Renal pelvis (tissue), 4 donors: ENCODE measurements around the gene ZMYND8. TPM values are rescaled to one million over a fixed set of nuclear protein-coding genes. Genes with fewer than 3 reads are reported as not detected.

Source experiments
- DNase-seq: peaks from one replicate; pipeline ENCODE4 v3.0.0-alpha.2; 2013
- polyA plus RNA-seq, 3 donors: library from polyadenylated mRNA; unstranded; fragments of 120-200 nt; gene quantifications; one replicate each; pipeline ENCODE4 v1.2.1, GENCODE V29; 2013; ENCODE audit not compliant: insufficient read length in 3 of 3

ZMYND8 gene
- polyA plus RNA-seq, 3 donors: 41.1 to 49.4 (median 42.8) TPM

GRCh38 chr20:47231382-47232039 is 125.0 kb downstream of the ZMYND8 start:
- DNase-seq: no peak

DNA sequence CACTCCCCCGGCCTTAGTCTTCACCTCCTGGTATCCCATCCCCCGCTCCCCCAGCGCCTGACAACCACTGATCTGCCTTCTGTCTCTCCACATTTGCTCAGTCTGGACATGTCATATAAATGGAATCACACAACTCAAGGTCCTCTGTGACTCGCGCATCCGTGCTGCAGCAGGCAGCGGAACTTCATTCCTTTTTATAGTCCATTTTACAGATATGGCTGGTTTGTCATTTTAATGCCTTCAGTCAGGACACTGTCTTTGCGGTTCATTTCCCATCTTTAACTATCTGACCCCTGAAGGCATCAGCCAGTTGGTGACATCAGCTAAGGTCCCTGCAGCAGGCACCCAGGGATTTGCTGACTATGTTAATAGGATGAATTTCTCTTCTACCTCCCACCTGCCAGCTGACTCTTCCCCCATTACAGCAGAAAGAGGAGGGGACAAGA is 125.7 kb downstream of the ZMYND8 start:
- no peak for DNase-seq

DNA sequence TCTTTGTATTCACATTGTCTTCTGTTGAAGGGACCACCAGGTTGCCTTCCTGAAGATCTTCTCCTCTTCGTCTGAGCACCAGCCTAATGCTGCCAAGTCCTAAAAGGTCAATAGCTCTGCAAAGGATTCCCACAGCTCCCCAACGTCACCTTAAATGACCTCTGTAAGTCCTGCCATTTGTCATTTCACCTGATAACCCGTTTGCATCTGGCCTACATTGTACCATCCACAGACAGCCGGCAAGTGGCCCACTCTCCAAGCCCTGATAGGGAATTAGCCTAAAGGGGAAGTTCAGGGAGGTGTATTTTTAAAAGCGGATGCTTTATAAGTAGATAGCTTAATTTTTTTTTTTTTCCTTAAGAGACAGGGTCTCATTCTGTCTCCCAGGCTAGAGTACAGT is 127.8 kb downstream of the ZMYND8 start:
- no peak for DNase-seq

GRCh38 chr20:47227576-47227975 is 128.9 kb downstream of the ZMYND8 start:
- no peak for DNase-seq

DNA sequence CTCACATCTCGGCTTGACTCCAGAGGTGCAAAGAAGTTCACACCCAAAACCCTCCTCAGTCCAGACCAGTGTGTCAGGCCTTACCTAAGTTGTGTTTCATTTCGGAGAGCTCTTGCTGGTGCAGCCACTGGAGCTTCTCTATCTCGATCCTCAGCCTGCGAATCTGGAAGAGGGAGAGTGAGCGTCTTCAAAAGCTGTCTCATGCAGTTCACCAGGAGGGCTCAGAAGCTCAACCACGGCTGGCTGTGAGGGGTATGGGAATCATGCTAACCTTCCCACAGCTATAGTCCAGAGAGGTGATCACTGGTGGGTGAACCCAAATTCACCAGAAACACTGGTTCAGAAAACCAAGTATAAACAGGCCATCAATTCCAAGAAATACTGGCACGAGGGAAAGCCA is 129.4 kb downstream of the ZMYND8 start:
- no peak for DNase-seq

DNA sequence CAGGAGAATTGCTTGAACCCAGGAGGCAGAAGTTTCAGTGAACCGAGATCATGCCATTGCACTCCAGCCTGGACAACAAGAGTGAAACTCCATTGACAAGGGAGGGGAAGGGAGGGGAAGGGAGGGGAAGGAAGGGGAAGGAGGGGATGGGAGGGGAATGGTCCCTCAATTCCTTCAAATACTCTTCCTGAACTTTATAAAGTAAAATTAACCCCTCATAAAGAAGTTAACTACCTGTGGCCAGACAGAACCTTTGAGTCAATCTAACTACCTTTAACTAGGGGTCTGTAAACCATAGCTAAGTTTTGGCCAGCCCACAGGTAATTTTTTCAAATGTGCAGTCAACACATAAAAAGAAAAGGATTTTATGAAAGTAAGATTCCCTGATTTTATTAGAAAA is 131.0 kb downstream of the ZMYND8 start:
- no peak for DNase-seq

DNA sequence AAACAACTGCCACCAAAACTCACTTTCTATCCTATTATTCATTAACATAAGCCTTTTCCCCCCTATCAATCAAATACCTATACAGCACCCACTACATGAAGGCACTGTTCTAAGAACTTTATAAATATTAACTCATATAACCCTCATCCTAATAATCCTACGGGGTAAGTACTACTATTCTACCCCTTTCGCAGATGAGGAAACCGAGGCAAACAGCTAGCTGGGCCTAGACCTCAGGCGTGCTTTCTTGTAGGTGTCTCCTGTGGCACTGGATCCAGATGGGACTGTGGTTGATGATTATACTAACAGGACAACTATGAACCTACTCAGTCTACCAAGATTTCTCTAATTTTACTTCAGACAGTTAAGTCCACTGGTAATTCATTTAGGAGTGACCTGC is 131.6 kb downstream of the ZMYND8 start:
- DNase-seq: no peak

- no peak for DNase-seq
Measured at GRCh38 chr20:47224300-47224791, 132.2 kb downstream of the ZMYND8 start.

DNA sequence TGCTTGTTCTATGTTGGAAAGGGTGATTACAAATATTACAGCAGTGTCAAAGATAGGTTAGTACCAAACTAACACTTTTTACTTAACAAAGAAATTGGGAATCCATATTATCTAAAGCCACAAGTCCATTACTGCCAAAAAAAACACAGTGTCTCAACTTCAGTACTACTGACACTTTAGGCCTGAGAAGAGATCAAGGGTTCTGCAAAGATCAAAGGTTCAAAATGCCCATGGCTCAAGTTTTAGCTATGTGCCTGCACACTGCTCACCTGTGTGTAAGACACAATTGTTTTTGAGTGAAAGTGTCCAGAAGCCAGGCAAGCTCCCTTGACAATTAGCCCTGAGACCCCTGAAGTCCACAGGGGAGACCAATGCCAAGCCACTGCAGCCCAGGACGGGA is 132.6 kb downstream of the ZMYND8 start:
- DNase-seq: no peak

DNA sequence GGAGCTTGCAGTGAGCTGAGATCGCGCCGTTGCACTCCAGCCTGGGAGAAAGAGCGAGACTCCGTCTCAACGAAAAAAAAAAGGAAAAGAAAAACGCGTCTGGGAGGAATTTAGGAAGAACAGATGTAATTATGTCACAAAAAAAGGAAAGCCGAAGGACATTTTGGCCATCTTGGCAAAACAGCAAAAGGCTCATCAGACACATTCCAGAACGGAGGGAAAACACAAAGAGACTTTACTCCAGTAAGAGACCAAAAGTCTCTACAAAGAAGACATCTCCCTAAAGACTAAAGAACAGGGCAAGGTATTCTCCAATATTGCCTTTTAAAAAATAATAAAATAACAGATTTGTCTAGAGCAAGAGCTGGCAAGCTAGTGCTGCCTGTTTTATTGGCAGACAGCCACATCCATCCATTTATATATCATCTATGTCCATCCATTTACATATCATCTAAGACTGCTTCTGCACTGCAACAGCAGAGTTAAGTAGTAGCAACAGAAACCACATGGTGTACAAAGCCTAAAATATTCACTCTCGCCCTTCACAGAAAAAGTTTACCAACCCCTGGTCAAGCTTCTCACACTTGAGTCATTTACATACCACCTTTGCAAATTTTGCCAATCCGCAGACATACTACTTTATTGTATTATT is 133.9 kb downstream of the ZMYND8 start:
- no peak for DNase-seq

DNA sequence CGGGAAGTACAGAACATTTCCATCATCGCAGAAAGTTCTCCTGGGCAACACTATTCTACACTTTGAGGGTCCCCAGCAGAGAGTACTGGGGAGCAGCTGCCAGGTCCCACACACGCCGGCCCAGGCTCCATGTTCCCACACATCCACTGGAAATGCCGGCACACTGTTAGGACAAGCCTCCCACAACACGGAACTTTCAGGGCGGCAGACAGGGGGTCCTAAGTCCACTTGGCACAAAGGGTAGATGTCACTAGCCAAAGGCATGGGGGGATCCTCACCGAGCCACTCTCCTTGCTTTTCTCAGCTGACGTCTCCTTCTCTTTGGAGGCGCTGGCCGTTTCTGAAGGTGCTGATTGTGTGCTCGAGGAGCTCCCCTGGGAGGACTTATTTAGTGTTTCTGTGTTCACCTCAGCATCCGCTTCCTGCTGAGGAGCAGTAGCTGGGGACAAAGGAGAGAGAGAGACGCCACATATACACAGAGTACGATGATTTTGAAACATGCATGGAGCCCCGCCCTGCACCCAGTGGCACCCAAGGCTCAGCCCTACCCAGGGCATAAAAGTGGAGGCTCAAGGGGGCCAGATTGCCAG is 135.4 kb downstream of the ZMYND8 start:
- DNase-seq: no peak

DNA sequence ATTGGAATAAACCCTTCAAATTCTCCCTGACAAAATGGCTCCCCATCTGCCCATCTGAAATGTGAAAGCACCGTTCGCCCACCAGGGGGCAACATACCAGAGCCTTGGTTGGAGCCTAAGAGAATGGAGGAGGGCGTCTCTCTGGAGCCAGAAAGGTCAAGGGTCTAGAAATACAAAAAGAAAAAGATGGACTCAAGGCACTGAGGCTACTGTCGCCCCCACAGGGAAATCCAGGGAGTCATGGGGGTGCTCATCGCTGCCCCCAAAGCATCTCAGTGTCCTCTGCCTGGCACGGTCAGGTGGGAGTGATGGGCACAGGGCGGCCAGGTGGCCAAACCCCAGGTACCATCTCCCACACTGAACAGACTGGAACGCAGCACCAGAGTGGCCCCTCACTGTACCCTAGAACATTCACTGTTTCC is 136.3 kb downstream of the ZMYND8 start:
- DNase-seq: no peak

DNA sequence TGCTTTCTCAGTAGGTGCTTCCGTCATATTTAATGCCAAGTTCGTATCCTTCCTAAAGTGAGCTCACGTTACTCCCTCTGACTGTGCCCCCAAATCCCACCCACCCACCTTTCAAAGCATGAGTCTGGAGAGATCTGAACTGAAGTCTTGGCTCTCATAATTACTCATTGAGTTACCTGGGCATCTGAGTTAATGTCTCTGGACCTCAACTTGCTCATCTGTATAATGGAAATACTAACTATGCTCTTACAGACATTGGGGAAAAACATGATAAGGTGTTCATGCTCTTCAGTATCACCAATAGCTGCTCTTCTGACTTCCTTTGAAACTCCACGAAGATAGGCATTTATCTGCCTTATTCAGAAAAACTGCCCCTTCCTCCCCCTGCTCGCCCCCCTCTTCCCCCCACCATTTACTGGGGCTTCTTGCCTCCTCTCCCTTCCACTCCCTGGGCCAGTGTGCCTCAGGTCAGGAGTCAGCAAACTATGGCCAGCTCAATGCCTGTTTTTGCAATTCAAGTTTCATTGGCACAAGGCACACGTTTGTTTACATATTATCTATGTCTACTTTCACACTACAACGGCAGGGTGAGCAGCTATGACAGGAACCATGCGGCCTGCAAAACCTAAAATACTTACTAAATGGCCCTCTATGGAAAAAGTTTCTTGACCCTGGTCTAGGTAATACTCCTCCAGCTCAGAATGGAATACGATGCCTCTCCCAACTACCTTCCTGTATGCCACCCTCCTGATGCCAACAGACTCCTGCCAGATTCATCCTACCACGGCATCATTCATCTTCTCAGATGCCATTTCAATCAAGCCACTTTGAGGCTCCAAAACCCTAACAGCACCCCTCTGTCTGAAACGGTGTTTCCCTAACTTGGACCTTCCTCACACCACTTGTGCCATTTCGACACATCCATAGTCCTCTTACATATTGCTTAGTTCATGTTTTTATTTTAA is 138.7 kb downstream of the ZMYND8 start:
- no peak for DNase-seq

GRCh38 chr20:47216819-47217410 is 139.6 kb downstream of the ZMYND8 start:
- no peak for DNase-seq

DNA sequence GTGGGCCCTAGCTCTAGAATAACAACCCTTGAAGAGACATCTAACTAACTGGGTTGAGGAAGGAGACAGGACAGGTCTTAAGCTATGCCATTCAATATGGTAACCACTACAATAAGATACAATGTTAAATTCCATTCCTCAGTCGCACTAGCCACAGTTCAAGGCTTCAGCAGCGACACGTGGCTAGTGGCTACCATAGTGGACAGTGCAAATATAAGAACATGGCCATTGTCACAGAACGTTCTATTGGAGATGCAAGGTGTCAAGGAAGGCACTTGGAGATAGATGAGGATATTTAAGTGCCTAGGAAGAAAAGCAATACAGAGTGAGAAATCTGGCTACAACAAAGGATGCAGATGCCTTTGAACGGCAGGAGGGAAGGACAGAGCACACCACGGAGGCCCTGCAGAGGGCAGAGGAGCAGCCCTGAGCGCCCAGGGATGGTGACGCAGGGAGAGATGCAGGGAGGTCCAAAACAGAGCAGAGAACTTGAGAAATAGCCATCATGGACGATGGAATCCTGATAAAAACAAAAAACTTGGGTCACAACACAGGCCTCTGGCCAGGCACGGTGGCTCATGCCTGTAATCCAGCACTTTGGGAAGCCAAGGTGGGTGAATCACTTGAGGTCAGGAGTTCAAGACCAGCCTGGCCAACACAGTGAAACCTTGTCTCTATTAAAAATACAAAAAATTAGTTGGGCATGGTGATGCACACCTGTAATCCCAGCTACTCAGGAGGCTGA is 140.7 kb downstream of the ZMYND8 start:
- no peak for DNase-seq

- DNase-seq: no peak
Measured at GRCh38 chr20:47213966-47214365, 142.5 kb downstream of the ZMYND8 start.

DNA sequence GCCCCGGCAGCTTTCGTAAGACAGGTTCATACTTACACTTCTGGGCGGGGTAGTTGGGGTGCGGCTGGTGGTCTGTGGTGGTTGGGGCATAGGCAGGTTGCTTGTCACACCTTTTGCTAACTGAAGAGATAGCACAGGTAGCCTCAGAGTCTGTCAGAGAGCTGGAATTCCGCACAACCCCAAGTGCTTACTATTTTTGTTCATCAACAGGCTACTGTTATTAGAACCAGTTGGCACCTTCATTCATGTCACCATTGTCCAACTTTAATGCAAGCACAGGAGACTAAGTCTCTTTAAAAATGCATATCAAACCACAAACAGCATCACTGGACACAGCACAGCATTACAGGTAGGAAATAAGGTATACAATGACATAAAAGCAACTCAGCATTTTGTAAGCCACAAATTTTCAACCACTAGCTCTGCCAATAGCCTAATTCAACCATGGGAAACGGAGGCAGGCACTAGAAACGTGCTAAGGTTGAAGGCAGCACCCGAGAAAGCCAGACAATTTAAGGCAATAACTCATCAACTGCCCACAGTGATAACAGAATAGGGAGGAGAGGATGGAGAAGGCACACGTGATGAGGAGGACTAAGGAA is 143.8 kb downstream of the ZMYND8 start:
- DNase-seq: no peak

DNA sequence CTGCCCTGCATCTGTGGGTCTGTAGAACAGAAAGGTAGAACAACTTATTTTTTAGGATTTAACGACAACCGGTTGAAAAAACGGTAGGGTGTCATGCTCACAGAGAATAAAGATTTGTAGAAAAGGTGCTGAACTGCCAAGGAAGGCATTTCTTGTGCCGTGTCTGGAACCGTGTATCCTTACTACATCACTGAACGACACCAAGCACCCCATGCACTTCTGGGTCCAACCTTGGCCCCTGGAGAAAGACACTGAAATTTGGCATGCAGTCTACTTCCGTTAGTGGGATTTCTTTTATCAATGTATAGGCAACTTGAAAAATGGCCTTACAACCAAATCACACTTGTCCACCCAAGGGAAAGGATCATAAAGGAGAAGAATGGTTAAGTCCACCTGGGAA is 145.5 kb downstream of the ZMYND8 start:
- DNase-seq: no peak

- no peak for DNase-seq
Measured at GRCh38 chr20:47210470-47210869, 146.0 kb downstream of the ZMYND8 start.

GRCh38 chr20:47209982-47210381 is 146.5 kb downstream of the ZMYND8 start:
- DNase-seq: no peak
